Endometrium (tissue), 2 donors: ENCODE results near the gene CBX1.

Source experiments
- FAIRE-seq: peaks from 2 replicates; lab custom pipeline; 2012; peaks lifted over from hg19 to GRCh38; lab: Jason Lieb, UNC
- donor health status: control.
- donor health status: control.

CBX1 gene

GRCh38 chr17:48025904-48026501 lies 75.3 kb downstream of the CBX1 start:
- no peak for FAIRE-seq

GRCh38 chr17:48025040-48025903 lies 76.0 kb downstream of the CBX1 start:
- FAIRE-seq: peak; percentile 33

GRCh38 chr17:48024149-48025039 lies 76.9 kb downstream of the CBX1 start:
- no peak for FAIRE-seq

GRCh38 chr17:48023400-48024148 lies 77.7 kb downstream of the CBX1 start:
- no peak for FAIRE-seq

- FAIRE-seq: no peak
Measured at GRCh38 chr17:48022901-48023300, 78.4 kb downstream of the CBX1 start.

- no peak for FAIRE-seq
Measured at GRCh38 chr17:48021934-48022333, 79.3 kb downstream of the CBX1 start.
